Activated CD4-positive, alpha-beta T cell treated with anti-CD3 and anti-CD28 coated beads, Interleukin-2, amount 50 U/mL, for 16 hours (primary cell): ENCODE results near the gene DNAJC11.
"Not testable (repeated sequence)": the region's sequence is repeated elsewhere in the genome, so short reads cannot be mapped to it uniquely, and the experiment has no call there.

Experiments
- DNase-seq: peaks from one replicate; pipeline ENCODE4 v3.0.0-alpha.2; 2020

DNAJC11 gene

GRCh38 chr1:6701437-6702153, at the start of gene DNAJC11:
Gene DNAJC11 (minus strand): TSS chr1:6701816. CDS start chr1:6701800, 16 bp downstream.
- peak; percentile 92 for DNase-seq

DNA sequence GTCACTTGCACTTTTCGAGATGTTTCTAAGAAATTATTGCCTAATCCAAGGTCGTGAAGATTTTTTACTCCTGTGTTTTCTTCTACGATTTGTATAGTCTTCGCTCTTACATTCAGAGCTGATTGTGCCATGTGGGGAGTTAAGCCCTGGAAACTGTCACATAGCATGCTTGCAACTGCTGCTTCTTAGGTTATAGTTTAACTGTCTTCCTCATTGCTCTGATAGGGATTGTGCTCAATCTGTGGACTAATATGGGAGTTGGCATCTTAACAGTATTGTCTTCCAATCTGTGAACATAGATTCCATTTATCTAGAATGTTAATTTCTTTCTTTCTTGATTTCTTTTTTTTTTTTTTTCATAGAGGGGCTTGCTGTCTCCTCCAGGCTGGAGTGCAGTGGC, 48.9 kb upstream of the DNAJC11 start:
- DNase-seq = no peak

- no peak for DNase-seq
These were observed 46.1 kb upstream of the DNAJC11 start for GRCh38 chr1:6747674-6748073.

GRCh38 chr1:6745073-6745472, 43.5 kb upstream of the DNAJC11 start:
- DNase-seq = peak; percentile 77

GRCh38 chr1:6743189-6744101, 41.8 kb upstream of the DNAJC11 start:
- peak; percentile 35 for DNase-seq

GRCh38 chr1:6742676-6743188, 41.1 kb upstream of the DNAJC11 start:
- DNase-seq = peak; percentile 21

DNA sequence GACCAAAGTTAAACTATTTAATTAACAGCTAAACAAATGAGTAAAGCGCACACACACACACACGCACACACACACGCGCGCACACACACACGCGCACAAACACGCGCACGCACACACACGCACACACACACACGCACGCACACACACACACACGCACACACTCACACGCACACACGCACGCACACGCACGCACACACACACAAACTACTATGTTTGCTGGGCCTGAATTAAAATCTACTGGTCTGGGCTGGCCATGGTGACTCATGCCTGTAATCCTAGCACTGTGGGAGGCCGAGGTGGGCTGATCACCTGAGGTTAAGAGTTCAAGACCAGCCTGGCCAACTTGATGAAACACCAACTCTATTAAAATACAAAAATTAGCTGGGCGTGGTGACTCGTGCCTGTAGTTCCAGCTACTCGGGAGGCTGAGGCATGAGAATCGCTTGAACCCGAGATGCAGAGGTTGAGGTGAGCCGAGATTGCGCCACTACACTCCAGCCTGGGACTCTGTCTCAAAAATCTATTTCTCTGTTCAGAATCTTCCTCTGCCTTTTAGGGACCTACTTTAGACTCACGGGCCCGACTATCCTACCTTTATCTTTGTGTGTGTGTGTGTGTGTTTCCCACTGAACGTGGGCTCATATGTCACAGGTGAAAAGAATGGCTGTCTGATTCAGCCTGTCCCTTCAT, 37.5 kb upstream of the DNAJC11 start:
- no peak for DNase-seq

GRCh38 chr1:6732942-6733341, 31.3 kb upstream of the DNAJC11 start:
- DNase-seq = no peak

GRCh38 chr1:6731905-6732304, 30.3 kb upstream of the DNAJC11 start:
- no peak for DNase-seq

DNA sequence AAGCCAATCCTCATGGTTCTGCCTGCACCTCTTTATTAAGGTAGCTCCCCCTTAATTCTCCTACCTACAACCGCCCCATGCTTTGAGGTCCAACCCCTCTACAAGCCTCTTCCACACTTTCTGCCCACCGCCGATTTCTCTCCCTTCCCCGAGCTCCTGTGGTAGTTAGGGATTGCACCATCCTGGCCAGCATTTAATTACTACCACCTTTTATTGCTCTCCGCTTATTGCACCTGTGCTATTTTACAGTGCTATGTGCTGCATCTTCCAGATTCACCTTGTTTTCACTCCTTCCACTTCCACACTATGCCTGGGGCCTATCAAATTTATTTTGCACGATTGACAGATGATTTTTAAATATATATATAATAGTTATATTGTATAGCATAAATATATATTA, 29.3 kb upstream of the DNAJC11 start:
- DNase-seq = no peak

DNA sequence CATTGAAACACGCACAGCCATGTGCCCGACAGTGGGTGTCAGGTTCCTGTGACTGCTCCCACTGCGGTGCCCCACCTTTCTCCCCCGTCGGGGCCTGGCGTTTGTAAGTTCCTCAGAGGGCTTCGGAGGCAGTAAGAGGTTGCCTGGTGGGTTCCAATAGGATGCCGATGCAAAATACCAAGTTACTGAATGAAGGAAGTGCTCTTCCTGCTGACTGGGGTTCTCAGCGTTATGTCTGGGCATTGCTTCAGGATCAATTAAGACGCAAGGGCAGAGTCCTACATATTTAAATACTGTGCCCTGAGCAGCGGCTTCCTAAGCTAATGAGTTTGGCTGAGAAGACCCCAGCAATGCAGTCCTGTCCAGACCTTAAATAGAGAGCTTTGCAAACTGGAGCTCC, 28.9 kb upstream of the DNAJC11 start:
- DNase-seq = no peak

- peak; percentile 70 for DNase-seq
These were observed 25.9 kb upstream of the DNAJC11 start for GRCh38 chr1:6727535-6727934.

- no peak for DNase-seq
These were observed 24.6 kb upstream of the DNAJC11 start for GRCh38 chr1:6726253-6726652.

GRCh38 chr1:6724517-6725141, 23.0 kb upstream of the DNAJC11 start:
- no peak for DNase-seq

GRCh38 chr1:6723621-6724428, 22.2 kb upstream of the DNAJC11 start:
- no peak for DNase-seq

GRCh38 chr1:6711174-6711573, 9.6 kb upstream of the DNAJC11 start:
- DNase-seq = no peak

DNA sequence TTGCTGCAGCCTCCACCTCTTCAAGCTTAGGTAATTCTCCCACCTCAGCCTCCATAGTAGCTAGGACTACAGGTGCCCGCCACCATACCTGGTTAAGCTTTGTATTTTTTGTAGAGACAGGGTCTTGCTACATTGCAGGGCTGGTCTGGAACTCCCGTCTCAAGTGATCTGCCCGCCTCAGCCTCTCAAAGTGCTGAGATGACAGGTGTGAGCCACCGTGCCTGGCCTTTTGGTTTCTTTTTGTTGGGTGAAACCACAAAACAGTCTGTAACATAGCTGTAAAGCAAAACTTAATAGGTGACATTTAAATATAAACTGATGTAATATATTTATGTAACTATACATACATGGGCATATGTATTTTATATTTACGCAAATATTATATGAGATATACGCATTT, 3.1 kb upstream of the DNAJC11 start:
- DNase-seq = no peak

- no peak for DNase-seq
These were observed 1.4 kb upstream of the DNAJC11 start for GRCh38 chr1:6703016-6703415.

DNA sequence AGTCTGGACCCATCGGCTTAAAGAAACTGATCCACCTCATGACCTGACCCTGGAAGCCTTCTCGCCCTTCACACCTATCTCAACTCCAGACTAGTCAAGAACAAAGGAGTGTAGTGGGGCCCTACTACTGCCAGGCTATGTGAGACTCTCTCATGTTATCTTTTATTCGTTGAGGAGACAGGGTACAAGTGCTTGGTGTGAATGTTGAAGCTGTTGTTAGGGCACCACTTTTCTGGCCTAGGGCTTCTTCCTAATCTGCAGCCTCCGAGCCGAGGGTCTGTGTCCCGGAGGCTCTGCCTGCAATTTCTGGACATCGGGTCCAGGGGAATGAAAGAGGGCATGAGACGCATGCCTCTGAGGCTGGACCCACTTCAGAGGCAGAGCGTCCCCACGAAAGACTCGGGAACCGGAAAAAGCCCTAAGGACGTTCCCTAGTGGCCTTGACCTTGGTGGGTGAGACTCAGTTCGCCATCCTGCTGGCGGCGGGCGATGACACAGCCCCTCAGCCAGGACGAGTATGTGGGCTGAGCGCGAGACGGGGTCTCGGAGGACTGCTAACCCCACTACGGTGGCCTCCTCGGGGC, 671 bp downstream of the DNAJC11 start:
- DNase-seq = no peak

GRCh38 chr1:6699915-6700314, 1.7 kb downstream of the DNAJC11 start:
- DNase-seq = not testable (repeated sequence)

- DNase-seq = no peak
These were observed 5.7 kb downstream of the DNAJC11 start for GRCh38 chr1:6695868-6696267.
